ENCODE results near the gene DUSP7.

DNA sequence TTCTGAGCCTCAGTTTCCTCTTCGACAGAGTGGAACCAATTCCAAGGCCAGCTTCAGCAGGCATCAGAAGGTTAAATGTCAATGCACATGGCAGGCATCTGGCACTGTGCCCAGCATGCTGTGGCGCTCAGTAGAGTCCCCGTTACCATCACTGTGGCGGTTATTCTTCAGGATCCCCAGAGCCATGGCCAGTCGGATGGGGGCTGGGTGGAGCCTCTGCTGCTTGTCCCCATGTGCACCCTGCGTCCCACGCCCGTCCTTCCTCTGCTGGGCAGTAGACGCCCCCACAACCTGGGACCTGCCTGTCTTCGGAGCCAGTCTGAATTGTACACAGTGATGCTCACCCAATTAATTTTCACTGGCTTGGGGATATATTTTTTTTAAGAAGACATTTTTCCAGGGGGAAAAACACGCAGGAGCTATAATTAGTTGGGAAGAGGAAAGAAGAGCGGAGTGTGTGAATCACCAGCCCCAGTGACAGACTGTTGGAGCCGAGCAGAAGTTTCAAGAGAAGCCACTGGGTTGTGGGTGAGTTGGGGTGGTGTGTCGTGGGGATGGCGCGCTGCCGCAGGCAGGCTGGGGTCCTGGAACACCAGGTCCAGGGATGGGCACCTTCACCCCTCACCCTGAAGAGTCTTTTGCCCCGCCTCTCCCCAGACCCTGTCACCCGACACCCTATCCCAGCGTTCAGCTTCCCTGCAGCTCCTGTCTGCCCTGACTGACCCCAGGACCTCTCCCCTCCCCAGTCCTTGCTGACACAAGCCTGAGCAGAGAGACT, 33.9 kb downstream of the DUSP7 start:
- TF ChIP-seq CTCF (IDR thresholded peaks at IDR 0.05), result no peak
- no peak for TF ChIP-seq POLR2A (IDR thresholded peaks at IDR 0.05)

All from lower leg skin (tissue), 3 donors.